Aorta (tissue), 5 donors: ENCODE results near the gene TUB. TPM values are rescaled to one million over a fixed set of nuclear protein-coding genes. Genes with fewer than 3 reads are reported as not detected.

Source experiments
- ATAC-seq: fragments of 200-7000 bp; cut with Tn5 transposase; one replicate; pipeline ENCODE4 v1.9.1; 2022; ENCODE audit warnings: moderate library complexity; ENCODE audit not compliant: low FRiP score
- DNase-seq, 2 donors: peaks; one replicate each; pipeline ENCODE4 v3.0.0-alpha.2; 2020
- H3K27ac ChIP-seq, 2 donors: one replicate each; pipeline ENCODE4 v1.5.1; 2013; ENCODE audit warnings: low read length in 2 of 2, mild to moderate bottlenecking in 2 of 2, moderate library complexity in 2 of 2, control low read depth in 1 of 2, inconsistent platforms in 1 of 2, low read depth in 1 of 2
- H3K27me3 ChIP-seq, 2 donors: one replicate each; pipeline ENCODE4 v1.6.1; 2013; ENCODE audit warnings: control low read depth in 1 of 2, low read length in 1 of 2, mild to moderate bottlenecking in 1 of 2, moderate library complexity in 1 of 2; ENCODE audit not compliant: insufficient read depth in 2 of 2, control insufficient read depth in 1 of 2
- H3K36me3 ChIP-seq, 2 donors: one replicate each; pipeline ENCODE4 v1.6.1; 2013; ENCODE audit warnings: control low read depth in 1 of 2, low read length in 1 of 2, mild to moderate bottlenecking in 1 of 2; ENCODE audit not compliant: insufficient read depth in 2 of 2, control insufficient read depth in 1 of 2
- H3K4me1 ChIP-seq, 2 donors: one replicate each; pipeline ENCODE4 v1.6.1; 2013; ENCODE audit warnings: low read length in 2 of 2, control low read depth in 1 of 2, mild to moderate bottlenecking in 1 of 2, moderate library complexity in 1 of 2; ENCODE audit not compliant: insufficient read depth in 2 of 2, control insufficient read depth in 1 of 2
- H3K4me3 ChIP-seq, 2 donors: one replicate each; pipeline ENCODE4 v1.5.1; 2013; ENCODE audit warnings: low read length in 2 of 2, control low read depth in 1 of 2, mild to moderate bottlenecking in 1 of 2
- H3K9me3 ChIP-seq: one replicate; pipeline ENCODE4 v1.6.1; 2013; ENCODE audit warnings: mild to moderate bottlenecking, low read length; ENCODE audit not compliant: control insufficient read depth
- WGBS, 2 donors: extraction: QIAGEN DNeasy Blood & Tissue Kit; methylation state at CpG; one replicate each; pipeline ENCODE4 v1.1.7; 2013; 5-methylcytosine and 5-hydroxymethylcytosine counted together
- intact Hi-C, 2 donors: fragments of 100-400 bp; cut with DNase I; formaldehyde crosslinking; loops; one replicate each; pipeline versions ENCODE4 v1.14.2 to v1.15.0; 2022
- polyA plus RNA-seq, 2 donors: library from polyadenylated mRNA; stranded (reverse); fragments of 200-250 nt; gene quantifications; one replicate each; pipeline ENCODE4 v1.2.3, GENCODE V29; 2013
- total RNA-seq, 2 donors: library from RNA; stranded (reverse); fragmentation: NEBNext Ultra II Directional; extraction: Animal tissue kit (Norgen Biotek cat#: 25700); gene quantifications; one replicate each; pipeline ENCODE4 v1.2.1, GENCODE V29; 2021
- donor health status: healthy with polysubstance abuse.
- donor health status: Bipolar disorder and iron deficiency.
- donor health status: DM: no; HTN: no; CAD: no.
- donor health status: DM: no; HTN: no; CAD: no.
- donor health status: DM: yes; HTN: yes; CAD: no.

Gene TUB
- total and polyA plus RNA-seq, 4 donors, result 1.5 to 12.9 (median 5.0) TPM

DNA sequence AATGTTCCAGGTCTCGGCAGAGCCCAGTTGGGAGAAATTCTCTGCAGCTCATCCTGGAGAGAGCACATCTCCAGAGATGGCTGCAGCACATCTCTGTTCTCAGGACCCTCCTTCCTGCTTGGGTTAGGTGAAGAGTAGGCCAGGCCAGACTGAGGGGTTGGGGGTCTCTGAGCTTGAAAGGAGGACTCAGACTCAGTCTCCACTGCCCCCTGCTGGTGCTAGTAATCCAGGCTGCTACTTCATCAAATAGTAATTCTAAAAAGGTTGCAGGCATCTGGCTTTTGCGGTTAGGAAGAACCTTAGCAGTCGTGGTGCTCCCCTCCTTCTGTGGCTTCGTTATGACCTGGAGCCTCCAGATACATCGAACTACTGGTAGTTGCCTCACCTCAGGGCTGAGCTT, 9.7 kb downstream of the TUB start:
- no peak for ATAC-seq
- WGBS, 2 donors, result 54 to 56% methylated on average over 5 of the region's 5 CpGs
- DNase-seq, result no peak

DNA sequence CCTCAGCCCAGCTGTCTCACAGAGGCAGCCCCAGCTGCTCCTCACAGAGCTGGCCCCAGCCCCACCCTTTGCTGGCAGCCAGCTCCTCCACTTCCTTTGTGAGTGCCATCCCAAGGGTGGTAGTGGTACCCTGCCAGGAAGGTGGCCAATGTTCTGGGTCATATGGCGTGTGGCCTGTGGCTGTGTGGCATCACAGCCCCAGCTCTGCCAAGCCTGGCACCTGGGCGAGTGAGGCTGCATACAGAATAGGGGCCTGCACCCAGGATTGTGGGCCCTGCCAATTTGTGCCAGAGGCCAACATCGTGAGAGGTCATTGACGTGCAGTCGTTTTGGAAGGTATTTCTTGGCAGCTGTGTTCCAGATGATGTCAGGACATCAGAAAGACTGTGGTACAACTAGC, 10.7 kb downstream of the TUB start:
- intact Hi-C loops, result loop anchor here in 1 of 2 donors (10.0 kb wide), 1 partner anchor 197 kb away; no protein-coding TSS in a partner anchor
- no peaks in the 10 kb centered on the region for H3K27me3 ChIP-seq
- no peaks in the 10 kb centered on the region for H3K9me3 ChIP-seq
- 45 to 51% methylated on average over 5 of the region's 5 CpGs for WGBS, 2 donors
- no peaks in the 10 kb centered on the region for H3K36me3 ChIP-seq
- no peaks in the 10 kb centered on the region for H3K4me1 ChIP-seq
- H3K4me3 ChIP-seq, result no peak overlapping the region
- no peak for ATAC-seq
- no peak for DNase-seq
- no peak overlapping the region for H3K27ac ChIP-seq

More for the DNA sequence above, 9.7 kb downstream of the TUB start:
- Histone ChIP-seq H3K27ac (no peak overlapping the region), H3K9me3 (no peaks in the 10 kb centered on the region), H3K27me3 (no peaks in the 10 kb centered on the region), H3K36me3 (no peaks in the 10 kb centered on the region), H3K4me3 (no peak overlapping the region), H3K4me1 (no peaks in the 10 kb centered on the region)
- intact Hi-C loops, result loop anchor here in 1 of 2 donors (10.0 kb wide), 1 partner anchor 196 kb away; no protein-coding TSS in a partner anchor

DNA sequence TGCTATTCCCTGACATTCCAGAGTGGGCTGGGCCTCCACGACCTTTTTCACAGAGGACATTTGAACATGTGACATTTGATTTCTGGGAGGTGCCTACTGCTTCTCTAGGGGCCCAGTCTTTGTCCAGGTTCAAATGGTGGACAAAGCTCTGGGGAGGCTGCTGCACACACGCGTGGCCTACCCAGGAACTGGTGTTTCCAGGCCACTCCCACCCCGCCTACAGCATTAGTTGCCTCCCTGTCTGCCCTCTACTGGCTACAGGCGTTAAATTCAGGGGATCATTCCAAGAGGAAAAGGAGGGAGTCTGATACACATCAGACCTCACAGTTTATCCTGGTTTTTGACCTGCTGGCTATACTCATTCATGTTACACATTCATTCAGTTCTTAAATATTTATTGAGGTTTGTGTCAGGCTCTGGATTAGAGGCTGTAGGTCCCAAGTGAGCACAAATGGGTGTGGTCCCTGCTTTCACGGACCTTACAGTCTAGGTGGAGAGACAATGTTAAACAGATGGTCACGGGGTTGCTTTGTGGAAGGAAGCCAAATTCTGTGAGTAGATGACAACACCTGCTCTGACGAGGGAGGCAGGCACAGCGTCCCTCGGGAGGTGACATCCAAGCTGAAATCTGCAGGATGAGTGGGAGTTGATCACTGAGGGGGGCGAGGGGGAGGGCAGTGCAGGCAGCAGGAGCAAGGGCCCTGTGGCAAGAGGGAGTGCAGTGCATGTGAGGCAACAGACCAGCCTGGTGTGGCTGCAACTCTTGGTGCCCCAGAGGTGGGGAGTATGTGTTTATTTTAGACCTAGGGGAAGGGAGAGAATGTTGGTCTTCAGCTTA, 11.8 kb downstream of the TUB start:
- Histone ChIP-seq H3K36me3 (no peaks in the 10 kb centered on the region), H3K27me3 (no peaks in the 10 kb centered on the region), H3K27ac (no peak overlapping the region), H3K4me3 (no peak overlapping the region), H3K4me1 (no peaks in the 10 kb centered on the region), H3K9me3 (no peaks in the 10 kb centered on the region)
- WGBS, 2 donors, result 48 to 50% methylated on average over 11 of the region's 11 CpGs
- intact Hi-C loops, result loop anchor here in 1 of 2 donors (10.0 kb wide), 1 partner anchor 198 kb away; no protein-coding TSS in a partner anchor
- DNase-seq (peak in 1 of 2 donors; percentile 78), ATAC-seq (peak; percentile 55)

DNA sequence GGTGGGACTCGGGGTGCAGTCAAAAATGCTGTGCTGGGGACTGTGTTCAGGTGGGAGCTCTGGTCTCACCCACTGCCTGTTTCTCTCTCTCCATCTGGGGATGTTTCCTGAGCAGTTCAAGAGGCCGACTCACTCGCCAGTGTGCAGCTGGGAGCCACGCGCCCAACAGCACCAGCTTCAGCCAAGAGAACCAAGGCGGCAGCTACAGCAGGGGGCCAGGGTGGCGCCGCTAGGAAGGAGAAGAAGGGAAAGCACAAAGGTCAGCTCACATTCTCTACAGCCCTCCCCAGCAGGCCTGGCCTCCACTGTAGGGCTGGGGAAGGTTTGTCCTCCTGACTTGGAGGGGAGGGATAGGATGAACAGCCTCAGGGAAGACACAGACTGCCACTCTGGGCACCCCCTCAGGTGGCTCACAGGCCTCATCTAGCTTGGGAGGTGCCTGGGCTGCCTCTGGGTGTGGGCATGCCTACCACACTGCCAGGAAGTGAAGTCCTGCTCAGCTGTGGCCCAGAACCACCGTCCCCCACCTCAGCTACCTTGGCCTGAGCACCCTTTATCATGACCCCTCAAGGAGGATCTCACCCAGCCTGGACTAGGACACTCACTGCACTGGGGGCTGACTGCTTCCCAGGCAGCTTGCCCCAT, 13.0 kb downstream of the TUB start:
- H3K4me1 ChIP-seq, result no peaks in the 10 kb centered on the region
- ATAC-seq (no peak), DNase-seq (no peak)
- H3K27ac ChIP-seq, result no peak overlapping the region
- H3K27me3 ChIP-seq, result no peaks in the 10 kb centered on the region
- 89 to 93% methylated on average over 9 of the region's 9 CpGs for WGBS, 2 donors
- no peaks in the 10 kb centered on the region for H3K9me3 ChIP-seq
- H3K36me3 ChIP-seq, result no peaks in the 10 kb centered on the region
- intact Hi-C loops, result loop anchor here in 1 of 2 donors (10.0 kb wide), 1 partner anchor 199 kb away; no protein-coding TSS in a partner anchor
- no peak overlapping the region for H3K4me3 ChIP-seq

DNA sequence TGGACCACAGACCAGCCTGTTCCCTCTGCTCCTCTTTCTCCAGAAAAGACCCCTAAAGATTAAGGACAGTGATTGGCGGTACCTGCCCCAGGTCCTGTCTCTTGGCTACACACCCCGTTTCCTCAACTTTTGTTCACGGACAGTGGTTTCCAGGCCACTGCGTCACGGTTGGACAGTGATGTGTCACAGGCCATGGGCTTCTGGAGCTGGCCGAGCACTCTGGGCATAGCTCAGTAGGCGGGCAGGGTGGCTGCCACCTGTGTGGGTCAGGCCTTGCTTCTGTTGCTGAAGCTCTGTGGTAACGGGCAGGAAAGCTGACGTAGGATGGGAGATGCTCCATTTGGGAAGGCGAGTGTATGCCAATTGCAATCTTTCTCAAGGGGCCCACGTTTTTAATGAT, 13.6 kb downstream of the TUB start:
- intact Hi-C loops, result loop anchor here in 1 of 2 donors (5.0 to 10.0 kb wide), 2 partner anchors 82 to 200 kb away; no protein-coding TSS in a partner anchor
- no peak overlapping the region for H3K4me3 ChIP-seq
- 91 to 92% methylated on average over 11 of the region's 11 CpGs for WGBS, 2 donors
- ATAC-seq (no peak), DNase-seq (no peak)
- H3K4me1 ChIP-seq, result no peaks in the 10 kb centered on the region
- H3K9me3 ChIP-seq, result no peaks in the 10 kb centered on the region
- no peaks in the 10 kb centered on the region for H3K27me3 ChIP-seq
- no peaks in the 10 kb centered on the region for H3K36me3 ChIP-seq
- H3K27ac ChIP-seq, result no peak overlapping the region

GRCh38 chr11:8095371-8095770, 14.4 kb downstream of the TUB start:
- DNase-seq (no peak), ATAC-seq (no peak)
- no peak overlapping the region for H3K4me3 ChIP-seq
- no peaks in the 10 kb centered on the region for H3K4me1 ChIP-seq
- intact Hi-C loops, result loop anchor here in 1 of 2 donors (5.0 to 10.0 kb wide), 2 partner anchors 83 to 201 kb away; no protein-coding TSS in a partner anchor
- 80 to 86% methylated on average over 12 of the region's 12 CpGs for WGBS, 2 donors
- H3K36me3 ChIP-seq, result peaks cover 0 to 2% of the 10 kb centered on the region in 2 donors
- no peak overlapping the region for H3K27ac ChIP-seq
- H3K9me3 ChIP-seq, result no peaks in the 10 kb centered on the region
- H3K27me3 ChIP-seq, result no peaks in the 10 kb centered on the region

DNA sequence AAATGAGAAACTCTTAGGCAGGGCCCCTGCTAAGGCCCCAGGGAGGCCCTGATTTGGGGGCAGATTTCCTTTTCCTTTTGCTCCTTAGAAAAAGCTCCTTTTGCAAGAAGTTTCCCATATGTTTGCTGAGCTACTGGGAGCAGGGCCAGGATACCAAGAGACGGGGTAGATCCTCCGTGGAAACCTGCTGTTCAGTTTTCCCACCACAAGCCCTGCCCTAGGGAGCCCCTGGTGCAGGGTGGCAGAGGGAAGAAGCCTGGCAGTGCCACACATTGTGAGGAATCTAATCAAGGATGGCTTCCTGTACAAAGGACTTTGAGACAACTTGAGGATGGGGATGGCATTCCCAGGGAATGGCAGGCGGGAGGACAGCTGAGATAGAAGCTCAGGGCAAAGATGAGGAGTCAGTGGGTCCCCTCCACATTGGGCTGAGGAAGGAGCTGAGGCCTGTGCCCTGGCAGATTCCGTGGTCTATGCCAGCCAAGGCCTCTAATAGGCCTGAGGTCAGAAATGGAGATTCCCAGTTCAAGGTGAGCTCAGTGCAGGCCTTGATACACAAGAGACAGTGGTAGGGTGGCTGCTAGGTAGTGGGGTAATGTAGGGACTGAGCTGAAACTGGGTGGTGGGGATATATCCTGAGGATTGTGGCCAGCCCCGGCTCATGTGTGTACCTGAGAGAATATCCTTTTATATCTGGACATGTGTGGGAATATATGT, 15.0 kb downstream of the TUB start:
- no peak for ATAC-seq
- 83 to 84% methylated on average over 5 of the region's 5 CpGs for WGBS, 2 donors
- peaks cover 0 to 2% of the 10 kb centered on the region in 2 donors for H3K36me3 ChIP-seq
- H3K9me3 ChIP-seq, result no peaks in the 10 kb centered on the region
- DNase-seq, result no peak
- H3K4me3 ChIP-seq, result no peak overlapping the region
- intact Hi-C loops, result loop anchor here in 1 of 2 donors (5.0 to 10.0 kb wide), 2 partner anchors 84 to 201 kb away; no protein-coding TSS in a partner anchor
- H3K27me3 ChIP-seq, result no peaks in the 10 kb centered on the region
- no peak overlapping the region for H3K27ac ChIP-seq
- H3K4me1 ChIP-seq, result no peaks in the 10 kb centered on the region

DNA sequence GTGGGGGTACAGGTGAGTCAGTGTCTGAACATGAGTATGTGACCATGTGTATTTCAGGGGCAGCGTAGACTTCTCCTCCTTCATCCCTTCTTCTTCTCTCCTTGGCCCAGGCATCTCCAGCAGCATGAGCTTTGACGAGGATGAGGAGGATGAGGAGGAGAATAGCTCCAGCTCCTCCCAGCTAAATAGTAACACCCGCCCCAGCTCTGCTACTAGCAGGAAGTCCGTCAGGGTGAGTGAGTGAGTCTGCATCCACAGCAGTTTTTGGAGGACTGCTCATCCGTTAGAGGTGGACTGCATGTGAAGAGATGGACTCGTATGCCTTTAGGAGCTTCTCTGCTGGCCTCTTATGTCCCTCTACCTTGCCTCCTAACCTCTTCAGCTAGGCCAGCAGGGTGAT, 15.6 kb downstream of the TUB start:
- Histone ChIP-seq H3K27ac (no peak overlapping the region), H3K9me3 (no peaks in the 10 kb centered on the region), H3K4me3 (no peak overlapping the region), H3K4me1 (no peaks in the 10 kb centered on the region), H3K36me3 (peaks cover 0 to 2% of the 10 kb centered on the region in 2 donors), H3K27me3 (no peaks in the 10 kb centered on the region)
- intact Hi-C loops, result loop anchor here in 1 of 2 donors (5.0 to 10.0 kb wide), 2 partner anchors 84 to 202 kb away; no protein-coding TSS in a partner anchor
- no peak for ATAC-seq
- 69 to 72% methylated on average over 6 of the region's 6 CpGs for WGBS, 2 donors
- DNase-seq, result no peak
